Lower leg skin (tissue), 3 donors: ENCODE measurements around the gene BACH1.

Source experiments
- POLR2A ChIP-seq, 2 donors: fragments of 450-650 bp; IDR thresholded peaks; one replicate each; pipeline ENCODE4 v1.6.1; 2016 to 2017; ENCODE audit warnings: antibody characterized with exemption in 2 of 2, mild to moderate bottlenecking in 1 of 2, moderate library complexity in 1 of 2
- TF ChIP-seq, protein P1 (sequence below), 3 donors: fragments of 450-650 bp; IDR thresholded peaks; one replicate each; pipeline ENCODE4 v1.5.1; 2016; ENCODE audit warnings: antibody characterized with exemption in 3 of 3, mild to moderate bottlenecking in 3 of 3, moderate library complexity in 2 of 3

DNA sequence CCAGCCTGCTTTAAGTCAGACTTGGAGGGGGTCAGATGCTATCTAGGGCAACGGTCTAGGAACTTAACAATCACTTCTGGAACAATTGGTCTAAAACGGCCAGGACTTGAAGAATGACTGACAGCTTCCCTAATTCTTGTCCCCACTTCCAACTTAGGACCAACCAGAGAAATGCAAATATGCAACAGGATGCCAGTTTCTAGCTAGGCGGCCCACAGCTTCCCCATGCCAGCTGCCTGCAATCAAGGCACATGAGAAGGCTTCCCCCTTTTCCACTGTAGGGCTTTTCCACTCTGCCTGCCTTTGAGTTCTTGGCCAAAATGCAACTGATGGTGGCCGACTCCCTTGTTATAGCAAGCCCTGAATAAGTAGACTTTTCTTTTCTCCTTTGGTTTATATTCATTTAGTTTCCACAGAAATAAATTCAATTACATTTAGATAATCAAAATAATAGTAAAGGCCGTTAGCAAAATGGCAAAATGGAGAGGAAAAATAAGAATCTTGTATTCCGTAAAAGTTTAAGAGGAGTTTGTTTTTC is 80.9 kb downstream of the BACH1 start:
- no peak for TF ChIP-seq POLR2A (IDR thresholded peaks at IDR 0.05)
- TF ChIP-seq, protein P1, sequence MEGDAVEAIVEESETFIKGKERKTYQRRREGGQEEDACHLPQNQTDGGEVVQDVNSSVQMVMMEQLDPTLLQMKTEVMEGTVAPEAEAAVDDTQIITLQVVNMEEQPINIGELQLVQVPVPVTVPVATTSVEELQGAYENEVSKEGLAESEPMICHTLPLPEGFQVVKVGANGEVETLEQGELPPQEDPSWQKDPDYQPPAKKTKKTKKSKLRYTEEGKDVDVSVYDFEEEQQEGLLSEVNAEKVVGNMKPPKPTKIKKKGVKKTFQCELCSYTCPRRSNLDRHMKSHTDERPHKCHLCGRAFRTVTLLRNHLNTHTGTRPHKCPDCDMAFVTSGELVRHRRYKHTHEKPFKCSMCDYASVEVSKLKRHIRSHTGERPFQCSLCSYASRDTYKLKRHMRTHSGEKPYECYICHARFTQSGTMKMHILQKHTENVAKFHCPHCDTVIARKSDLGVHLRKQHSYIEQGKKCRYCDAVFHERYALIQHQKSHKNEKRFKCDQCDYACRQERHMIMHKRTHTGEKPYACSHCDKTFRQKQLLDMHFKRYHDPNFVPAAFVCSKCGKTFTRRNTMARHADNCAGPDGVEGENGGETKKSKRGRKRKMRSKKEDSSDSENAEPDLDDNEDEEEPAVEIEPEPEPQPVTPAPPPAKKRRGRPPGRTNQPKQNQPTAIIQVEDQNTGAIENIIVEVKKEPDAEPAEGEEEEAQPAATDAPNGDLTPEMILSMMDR (IDR thresholded peaks at IDR 0.05): no peak
